Measurements from ENCODE around the gene IL3. TPM values are rescaled to one million over a fixed set of nuclear protein-coding genes. Genes with fewer than 3 reads are reported as not detected.

The IL3 gene
- total RNA-seq, 1 experiment from 2014 or later: not detected

- Histone ChIP-seq H3K4me1 (ENCODE audit: control insufficient read depth, insufficient read depth, low read length) (no peaks in the 10 kb centered on the region; the same call in 1 of the 2 replicates), H3K27me3 (ENCODE audit: control insufficient read depth, insufficient read depth, low read length) (peaks cover 23% of the 10 kb centered on the region), H3K4me3 (ENCODE audit: low read depth in 2 of 2, low read length in 2 of 2) (no peak overlapping the region), H3K27ac (ENCODE audit: low read length) (no peak overlapping the region), H3K36me3 (ENCODE audit: control insufficient read depth, insufficient read depth, low read length) (no peaks in the 10 kb centered on the region), H3K9me3 (ENCODE audit: control insufficient read depth, insufficient read depth, low read depth, low read length) (no peaks in the 10 kb centered on the region)
- no peak for DNase-seq (ENCODE audit: low read depth, low spot score)
- ChIA-PET POLR2A (no interaction called here), CTCF (no interaction called here)
- intact Hi-C loops (cut with micrococcal nuclease; ENCODE audit: unreplicated experiment): no loop called here
- ATAC-seq: no peak
- BruUV-seq (replicated peaks): no TSS peak
- in situ Hi-C loops (cut with HindIII; ENCODE audit: low pct_unique_long_range_greater_than_20kb, low sequenced_read_pairs): no loop called here
- no peak for TF ChIP-seq SIN3A (IDR thresholded peaks at IDR 0.05; ENCODE audit: borderline replicate concordance, insufficient read depth, low read depth, low read length)
- TF ChIP-seq, protein P1, sequence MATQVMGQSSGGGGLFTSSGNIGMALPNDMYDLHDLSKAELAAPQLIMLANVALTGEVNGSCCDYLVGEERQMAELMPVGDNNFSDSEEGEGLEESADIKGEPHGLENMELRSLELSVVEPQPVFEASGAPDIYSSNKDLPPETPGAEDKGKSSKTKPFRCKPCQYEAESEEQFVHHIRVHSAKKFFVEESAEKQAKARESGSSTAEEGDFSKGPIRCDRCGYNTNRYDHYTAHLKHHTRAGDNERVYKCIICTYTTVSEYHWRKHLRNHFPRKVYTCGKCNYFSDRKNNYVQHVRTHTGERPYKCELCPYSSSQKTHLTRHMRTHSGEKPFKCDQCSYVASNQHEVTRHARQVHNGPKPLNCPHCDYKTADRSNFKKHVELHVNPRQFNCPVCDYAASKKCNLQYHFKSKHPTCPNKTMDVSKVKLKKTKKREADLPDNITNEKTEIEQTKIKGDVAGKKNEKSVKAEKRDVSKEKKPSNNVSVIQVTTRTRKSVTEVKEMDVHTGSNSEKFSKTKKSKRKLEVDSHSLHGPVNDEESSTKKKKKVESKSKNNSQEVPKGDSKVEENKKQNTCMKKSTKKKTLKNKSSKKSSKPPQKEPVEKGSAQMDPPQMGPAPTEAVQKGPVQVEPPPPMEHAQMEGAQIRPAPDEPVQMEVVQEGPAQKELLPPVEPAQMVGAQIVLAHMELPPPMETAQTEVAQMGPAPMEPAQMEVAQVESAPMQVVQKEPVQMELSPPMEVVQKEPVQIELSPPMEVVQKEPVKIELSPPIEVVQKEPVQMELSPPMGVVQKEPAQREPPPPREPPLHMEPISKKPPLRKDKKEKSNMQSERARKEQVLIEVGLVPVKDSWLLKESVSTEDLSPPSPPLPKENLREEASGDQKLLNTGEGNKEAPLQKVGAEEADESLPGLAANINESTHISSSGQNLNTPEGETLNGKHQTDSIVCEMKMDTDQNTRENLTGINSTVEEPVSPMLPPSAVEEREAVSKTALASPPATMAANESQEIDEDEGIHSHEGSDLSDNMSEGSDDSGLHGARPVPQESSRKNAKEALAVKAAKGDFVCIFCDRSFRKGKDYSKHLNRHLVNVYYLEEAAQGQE (IDR thresholded peaks at IDR 0.05; ENCODE audit: insufficient read depth in 1 of 2, low read depth in 2 of 2, low read length in 1 of 2): no peak
- TF ChIP-seq POLR2AphosphoS5 (IDR thresholded peaks at IDR 0.05; ENCODE audit: low read depth, low read length): no peak
- TF ChIP-seq CTCF (IDR thresholded peaks at IDR 0.05): no peak
- TF ChIP-seq TCF7L2 (IDR thresholded peaks at IDR 0.05; ENCODE audit: low read depth, low read length): no peak
Measured at GRCh38 chr5:132013006-132013689, 47.3 kb upstream of the IL3 start.

- no peaks in the 10 kb centered on the region; the same call in 1 of the 2 replicates for H3K4me1 ChIP-seq (ENCODE audit: control insufficient read depth, insufficient read depth, low read length)
- no peaks in the 10 kb centered on the region for H3K9me3 ChIP-seq (ENCODE audit: control insufficient read depth, insufficient read depth, low read depth, low read length)
- in situ Hi-C loops (cut with HindIII; ENCODE audit: low pct_unique_long_range_greater_than_20kb, low sequenced_read_pairs): no loop called here
- no peak overlapping the region for H3K4me3 ChIP-seq (ENCODE audit: low read depth in 2 of 2, low read length in 2 of 2)
- no peak overlapping the region for H3K27ac ChIP-seq (ENCODE audit: low read length)
- H3K36me3 ChIP-seq (ENCODE audit: control insufficient read depth, insufficient read depth, low read length): no peaks in the 10 kb centered on the region
- ChIA-PET POLR2A (no interaction called here), CTCF (no interaction called here)
- DNase-seq (ENCODE audit: low read depth, low spot score) (no peak), ATAC-seq (no peak)
- H3K27me3 ChIP-seq (ENCODE audit: control insufficient read depth, insufficient read depth, low read length): peaks cover 25% of the 10 kb centered on the region
- intact Hi-C loops (cut with micrococcal nuclease; ENCODE audit: unreplicated experiment): no loop called here
- no peak for TF ChIP-seq SIN3A (IDR thresholded peaks at IDR 0.05; ENCODE audit: borderline replicate concordance, insufficient read depth, low read depth, low read length)
- no peak for TF ChIP-seq TCF7L2 (IDR thresholded peaks at IDR 0.05; ENCODE audit: low read depth, low read length)
- no peak for TF ChIP-seq POLR2AphosphoS5 (IDR thresholded peaks at IDR 0.05; ENCODE audit: low read depth, low read length)
- no peak for TF ChIP-seq CTCF (IDR thresholded peaks at IDR 0.05)
- TF ChIP-seq, protein P1 (IDR thresholded peaks at IDR 0.05; ENCODE audit: insufficient read depth in 1 of 2, low read depth in 2 of 2, low read length in 1 of 2): no peak
- BruUV-seq (replicated peaks): no TSS peak
Measured at GRCh38 chr5:132013711-132014110, 46.7 kb upstream of the IL3 start.

Measured in Panc1 (cell line).